SK-N-SH (cell line): ENCODE data around the gene SCN3A.

Experiments used
- CTCF ChIP-seq: fragments of 200-600 bp; sonication (generic); IDR thresholded peaks from 2 replicates; pipeline ENCODE4 v1.6.1; 2017; ENCODE audit warnings: antibody characterized with exemption, mild to moderate bottlenecking, moderate library complexity
- FOXM1 ChIP-seq: IDR thresholded peaks from 2 replicates; pipeline ENCODE4 v1.4.0; 2012; ENCODE audit warnings: low read depth, mild to moderate bottlenecking
- IRF3 ChIP-seq: fragments of 150-350 bp; IDR thresholded peaks from 2 replicates; pipeline ENCODE4 v1.6.1; 2016; ENCODE audit warnings: mild to moderate bottlenecking, low read depth, low read length
- MAX ChIP-seq: IDR thresholded peaks from 2 replicates; pipeline ENCODE4 v1.4.0; 2012; ENCODE audit warnings: low read depth
- MXI1 ChIP-seq: IDR thresholded peaks from 2 replicates; pipeline ENCODE4 v1.6.1; 2012; ENCODE audit warnings: mild to moderate bottlenecking, low read depth, low read length, improper control_type of control experiment
- RAD21 ChIP-seq: IDR thresholded peaks from 2 replicates; pipeline ENCODE4 v1.6.1; 2012; ENCODE audit warnings: mild to moderate bottlenecking, low read length
- YY1 ChIP-seq: IDR thresholded peaks from 2 replicates; pipeline ENCODE4 v1.4.0; 2012; ENCODE audit warnings: low read depth, mild to moderate bottlenecking

- TF ChIP-seq CTCF (no peak), MXI1 (no peak), IRF3 (no peak), MAX (no peak), RAD21 (no peak), FOXM1 (no peak), YY1 (no peak)
Observed at GRCh38 chr2:165070076-165070475, 133.8 kb downstream of the SCN3A start.
